ENCODE results near the gene GLDN. TPM values are rescaled to one million over a fixed set of nuclear protein-coding genes. Genes with fewer than 3 reads are reported as not detected.
"Not testable (repeated sequence)": the region's sequence is repeated elsewhere in the genome, so short reads cannot be mapped to it uniquely, and the experiment has no call there.

The GLDN gene
- total RNA-seq, 1 donor from 2014 or later: 0.26 TPM

GRCh38 chr15:51444112-51444511 lies 102.7 kb downstream of the GLDN start:
- no peak for TF ChIP-seq CTCF (IDR thresholded peaks at IDR 0.05; ENCODE audit: insufficient read depth, low read length, severe bottlenecking)
- H3K36me3 ChIP-seq (ENCODE audit: control insufficient read depth, insufficient read depth, low read length): no peaks in the 10 kb centered on the region
- H3K27me3 ChIP-seq (ENCODE audit: control insufficient read depth, insufficient read depth, low read length): no peaks in the 10 kb centered on the region
- FAIRE-seq: no peak
- DNase-seq (ENCODE audit: low read depth): no peak
- H3K4me3 ChIP-seq (ENCODE audit: low read depth, low read length): no peak overlapping the region

- Histone ChIP-seq H3K4me3 (ENCODE audit: low read depth, low read length) (no peak overlapping the region), H3K27me3 (ENCODE audit: control insufficient read depth, insufficient read depth, low read length) (no peaks in the 10 kb centered on the region), H3K36me3 (ENCODE audit: control insufficient read depth, insufficient read depth, low read length) (no peaks in the 10 kb centered on the region)
- no peak for TF ChIP-seq CTCF (IDR thresholded peaks at IDR 0.05; ENCODE audit: insufficient read depth, low read length, severe bottlenecking)
- DNase-seq (ENCODE audit: low read depth): no peak
- no peak for FAIRE-seq
These were observed 103.4 kb downstream of the GLDN start for GRCh38 chr15:51444807-51445206.

- not testable (repeated sequence) for FAIRE-seq
These were observed 104.7 kb downstream of the GLDN start for GRCh38 chr15:51446029-51446744.

GRCh38 chr15:51447855-51448621 lies 106.6 kb downstream of the GLDN start:
- no peak for DNase-seq (ENCODE audit: low read depth)
- TF ChIP-seq CTCF (IDR thresholded peaks at IDR 0.05; ENCODE audit: insufficient read depth, low read length, severe bottlenecking): no peak
- H3K4me3 ChIP-seq (ENCODE audit: low read depth, low read length): no peak overlapping the region
- no peaks in the 10 kb centered on the region for H3K27me3 ChIP-seq (ENCODE audit: control insufficient read depth, insufficient read depth, low read length)
- no peaks in the 10 kb centered on the region for H3K36me3 ChIP-seq (ENCODE audit: control insufficient read depth, insufficient read depth, low read length)
- no peak for FAIRE-seq

More at GRCh38 chr15:51446029-51446744, 104.7 kb downstream of the GLDN start:
- DNase-seq (ENCODE audit: low read depth): peak; percentile 60
- H3K4me3 ChIP-seq (ENCODE audit: low read depth, low read length); H3K36me3 ChIP-seq (ENCODE audit: control insufficient read depth, insufficient read depth, low read length); H3K27me3 ChIP-seq (ENCODE audit: control insufficient read depth, insufficient read depth, low read length): not testable (repeated sequence)

GRCh38 chr15:51448622-51449399 lies 107.4 kb downstream of the GLDN start:
- Histone ChIP-seq H3K27me3 (ENCODE audit: control insufficient read depth, insufficient read depth, low read length) (no peaks in the 10 kb centered on the region), H3K36me3 (ENCODE audit: control insufficient read depth, insufficient read depth, low read length) (no peaks in the 10 kb centered on the region), H3K4me3 (ENCODE audit: low read depth, low read length) (no peak overlapping the region)
- TF ChIP-seq CTCF (IDR thresholded peaks at IDR 0.05; ENCODE audit: insufficient read depth, low read length, severe bottlenecking): no peak
- DNase-seq (ENCODE audit: low read depth) (peak; percentile 46), FAIRE-seq (no peak)

- TF ChIP-seq CTCF (IDR thresholded peaks at IDR 0.05; ENCODE audit: insufficient read depth, low read length, severe bottlenecking): no peak
- FAIRE-seq (no peak), DNase-seq (ENCODE audit: low read depth) (peak; percentile 94)
- Histone ChIP-seq H3K36me3 (ENCODE audit: control insufficient read depth, insufficient read depth, low read length) (no peaks in the 10 kb centered on the region), H3K27me3 (ENCODE audit: control insufficient read depth, insufficient read depth, low read length) (no peaks in the 10 kb centered on the region), H3K4me3 (ENCODE audit: low read depth, low read length) (no peak overlapping the region)
These were observed 108.5 kb downstream of the GLDN start for GRCh38 chr15:51450001-51450400.

Data from bronchial epithelial cell (primary cell).